ENCODE data around the gene SCRN1. TPM values are rescaled to one million over a fixed set of nuclear protein-coding genes. Genes with fewer than 3 reads are reported as not detected.

The SCRN1 gene
- total and polyA plus RNA-seq, 2 of the 4 experiments (the other 2 are of a cell fraction) = 57.1 to 124 TPM

DNA sequence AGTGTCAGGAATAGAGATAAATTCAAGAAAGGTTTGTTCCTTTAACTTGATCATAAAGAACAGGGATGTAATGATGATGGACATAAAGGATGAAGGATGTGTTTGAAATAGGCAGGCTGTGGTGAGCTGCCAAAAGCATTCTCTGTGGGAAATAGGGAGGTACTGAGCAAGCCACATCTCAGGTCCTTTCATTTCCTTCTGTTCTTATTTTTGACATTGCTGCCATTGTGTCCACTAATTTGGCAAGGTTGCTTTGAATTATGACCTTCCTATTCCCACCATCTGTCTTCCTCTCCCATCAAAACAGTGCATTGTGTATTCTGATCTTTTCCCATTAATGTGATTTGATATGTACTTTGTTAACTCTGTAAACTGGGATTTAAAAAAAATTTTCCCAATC lies 9.4 kb downstream of the SCRN1 start:
- H3K9me1 ChIP-seq (ENCODE audit: insufficient read depth, low read length) = peaks cover 21% of the 10 kb centered on the region
- dilution Hi-C loops (cut with HindIII; ENCODE audit: low sequenced_read_pairs, unreplicated experiment) (no loop called here), in situ Hi-C loops (cut with MboI; ENCODE audit: low sequenced_read_pairs) (no loop called here), intact Hi-C loops (cut with micrococcal nuclease) (no loop called here)
- no peak overlapping the region for H4K91ac ChIP-seq (ENCODE audit: insufficient read depth, low read depth, low read length)
- H3K79me1 ChIP-seq (ENCODE audit: low read depth in 1 of 2, low read length in 2 of 2) = peaks cover 25 to 66% of the 10 kb centered on the region in 2 experiments
- H3K14ac ChIP-seq (replicated peaks; ENCODE audit: low read depth, low read length) = no peak overlapping the region
- peaks cover 10% of the 10 kb centered on the region for H3K4me1 ChIP-seq (ENCODE audit: control insufficient read depth, insufficient read depth, low read length)
- H3K4me2 ChIP-seq (ENCODE audit: low read depth, low read length) = no peak overlapping the region
- peaks cover 2% of the 10 kb centered on the region for H3K36me3 ChIP-seq (ENCODE audit: control insufficient read depth, insufficient read depth, low read length)
- no peak overlapping the region for H2BK20ac ChIP-seq (ENCODE audit: low read depth, low read length)
- H2AK5ac ChIP-seq (ENCODE audit: low read depth, low read length) = no peak overlapping the region
- H4K8ac ChIP-seq (ENCODE audit: low read depth in 2 of 2, low read length in 2 of 2) = no peak overlapping the region
- H2AFZ ChIP-seq (replicated peaks; ENCODE audit: low read length, poor library complexity) = no peak overlapping the region
- H3K9ac ChIP-seq (ENCODE audit: low read depth, low read length) = no peak overlapping the region
- H2BK120ac ChIP-seq (ENCODE audit: low read depth, low read length) = no peak overlapping the region
- H3K4me3 ChIP-seq (ENCODE audit: insufficient read depth, low read depth, low read length) = no peak overlapping the region
- no peaks in the 10 kb centered on the region for H3K27me3 ChIP-seq (ENCODE audit: control insufficient read depth, insufficient read depth, low read length)
- no peak overlapping the region for H3K23ac ChIP-seq (ENCODE audit: low read depth, low read length)
- ATAC-seq (ENCODE audit: low read depth) (no peak), DNase-seq (no peak)
- no peak overlapping the region for H3K56ac ChIP-seq (ENCODE audit: extremely low read depth, insufficient read depth, low read length)
- H3K4ac ChIP-seq (ENCODE audit: low read depth, low read length) = no peak overlapping the region
- no peaks in the 10 kb centered on the region for H3K9me3 ChIP-seq (ENCODE audit: control insufficient read depth, insufficient read depth, low read length)
- H3K18ac ChIP-seq (ENCODE audit: low read depth, low read length) = no peak overlapping the region
- BruUV-seq (replicated peaks) = no TSS peak
- no peak overlapping the region for H4K5ac ChIP-seq (ENCODE audit: low read depth, low read length)
- H3K27ac ChIP-seq (ENCODE audit: insufficient read depth, low read length) = no peak overlapping the region
- H2BK5ac ChIP-seq (ENCODE audit: low read depth, low read length, poor library complexity, severe bottlenecking) = no peak overlapping the region
- peaks cover 66% of the 10 kb centered on the region for H4K20me1 ChIP-seq (ENCODE audit: insufficient read depth, low read length)
- no peak overlapping the region for H2BK15ac ChIP-seq (ENCODE audit: low read depth, low read length)
- POLR2A ChIA-PET (ENCODE audit: unreplicated experiment) = no interaction called here
- TF ChIP-seq FOS (IDR thresholded peaks at IDR 0.05; ENCODE audit: low read depth, low read length) (no peak), SMC3 (IDR thresholded peaks at IDR 0.05; ENCODE audit: low read depth, low read length) (no peak)
- TF ChIP-seq, protein P1, sequence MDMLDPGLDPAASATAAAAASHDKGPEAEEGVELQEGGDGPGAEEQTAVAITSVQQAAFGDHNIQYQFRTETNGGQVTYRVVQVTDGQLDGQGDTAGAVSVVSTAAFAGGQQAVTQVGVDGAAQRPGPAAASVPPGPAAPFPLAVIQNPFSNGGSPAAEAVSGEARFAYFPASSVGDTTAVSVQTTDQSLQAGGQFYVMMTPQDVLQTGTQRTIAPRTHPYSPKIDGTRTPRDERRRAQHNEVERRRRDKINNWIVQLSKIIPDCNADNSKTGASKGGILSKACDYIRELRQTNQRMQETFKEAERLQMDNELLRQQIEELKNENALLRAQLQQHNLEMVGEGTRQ (IDR thresholded peaks at IDR 0.05; ENCODE audit: low read depth, low read length) = no peak
- TF ChIP-seq, protein P2, sequence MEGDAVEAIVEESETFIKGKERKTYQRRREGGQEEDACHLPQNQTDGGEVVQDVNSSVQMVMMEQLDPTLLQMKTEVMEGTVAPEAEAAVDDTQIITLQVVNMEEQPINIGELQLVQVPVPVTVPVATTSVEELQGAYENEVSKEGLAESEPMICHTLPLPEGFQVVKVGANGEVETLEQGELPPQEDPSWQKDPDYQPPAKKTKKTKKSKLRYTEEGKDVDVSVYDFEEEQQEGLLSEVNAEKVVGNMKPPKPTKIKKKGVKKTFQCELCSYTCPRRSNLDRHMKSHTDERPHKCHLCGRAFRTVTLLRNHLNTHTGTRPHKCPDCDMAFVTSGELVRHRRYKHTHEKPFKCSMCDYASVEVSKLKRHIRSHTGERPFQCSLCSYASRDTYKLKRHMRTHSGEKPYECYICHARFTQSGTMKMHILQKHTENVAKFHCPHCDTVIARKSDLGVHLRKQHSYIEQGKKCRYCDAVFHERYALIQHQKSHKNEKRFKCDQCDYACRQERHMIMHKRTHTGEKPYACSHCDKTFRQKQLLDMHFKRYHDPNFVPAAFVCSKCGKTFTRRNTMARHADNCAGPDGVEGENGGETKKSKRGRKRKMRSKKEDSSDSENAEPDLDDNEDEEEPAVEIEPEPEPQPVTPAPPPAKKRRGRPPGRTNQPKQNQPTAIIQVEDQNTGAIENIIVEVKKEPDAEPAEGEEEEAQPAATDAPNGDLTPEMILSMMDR (conservative IDR thresholded peaks at IDR 0.05; ENCODE audit: low read depth, low read length) = no peak
- H2AK9ac ChIP-seq (replicated peaks; ENCODE audit: low read depth, low read length, poor library complexity) = no peak overlapping the region
- CTCF ChIA-PET = no interaction called here

All from IMR-90 (cell line).